Upper lobe of right lung (tissue), 1 donor: ENCODE measurements around the gene TMEM255B. TPM values are rescaled to one million over a fixed set of nuclear protein-coding genes. Genes with fewer than 3 reads are reported as not detected.

Experiments used
- ATAC-seq: fragments of 200-7000 bp; cut with Tn5 transposase; one replicate; pipeline ENCODE4 v1.9.1; 2020; ENCODE audit warnings: mild to moderate bottlenecking, moderate library complexity
- DNase-seq: peaks from one replicate; pipeline ENCODE4 v3.0.0-alpha.2; 2020
- H3K27ac ChIP-seq: fragments of 200-600 bp; one replicate; pipeline ENCODE4 v1.8.0; 2022
- H3K27me3 ChIP-seq: fragments of 200-600 bp; one replicate; pipeline ENCODE4 v1.8.0; 2022; ENCODE audit warnings: mild to moderate bottlenecking
- H3K36me3 ChIP-seq: fragments of 200-600 bp; one replicate; pipeline ENCODE4 v1.8.0; 2022
- H3K4me1 ChIP-seq: fragments of 200-600 bp; one replicate; pipeline ENCODE4 v1.8.0; 2022
- H3K4me3 ChIP-seq: fragments of 200-600 bp; one replicate; pipeline ENCODE4 v1.8.0; 2022; ENCODE audit warnings: mild to moderate bottlenecking
- H3K9me3 ChIP-seq: fragments of 200-600 bp; one replicate; pipeline ENCODE4 v1.8.0; 2022
- intact Hi-C: fragments of 100-400 bp; cut with DNase I; formaldehyde crosslinking; loops from one replicate; pipeline ENCODE4 v1.11.0; 2022
- total RNA-seq: library from RNA; stranded (reverse); fragmentation: NEBNext Ultra II Directional; extraction: Animal tissue kit (Norgen Biotek cat#: 25700); gene quantifications from one replicate; pipeline ENCODE4 v1.2.1, GENCODE V29; 2021
- TF ChIP-seq, protein P1 (sequence below): fragments of 200-600 bp; IDR thresholded peaks from one replicate; pipeline ENCODE4 v1.8.0; 2022; ENCODE audit warnings: antibody characterized with exemption
- donor health status: DM: no; HTN: yes; CAD: no; lungs with severe emphysema.

TMEM255B gene
- total RNA-seq, 1 donor from 2014 or later = 43.6 TPM

DNA sequence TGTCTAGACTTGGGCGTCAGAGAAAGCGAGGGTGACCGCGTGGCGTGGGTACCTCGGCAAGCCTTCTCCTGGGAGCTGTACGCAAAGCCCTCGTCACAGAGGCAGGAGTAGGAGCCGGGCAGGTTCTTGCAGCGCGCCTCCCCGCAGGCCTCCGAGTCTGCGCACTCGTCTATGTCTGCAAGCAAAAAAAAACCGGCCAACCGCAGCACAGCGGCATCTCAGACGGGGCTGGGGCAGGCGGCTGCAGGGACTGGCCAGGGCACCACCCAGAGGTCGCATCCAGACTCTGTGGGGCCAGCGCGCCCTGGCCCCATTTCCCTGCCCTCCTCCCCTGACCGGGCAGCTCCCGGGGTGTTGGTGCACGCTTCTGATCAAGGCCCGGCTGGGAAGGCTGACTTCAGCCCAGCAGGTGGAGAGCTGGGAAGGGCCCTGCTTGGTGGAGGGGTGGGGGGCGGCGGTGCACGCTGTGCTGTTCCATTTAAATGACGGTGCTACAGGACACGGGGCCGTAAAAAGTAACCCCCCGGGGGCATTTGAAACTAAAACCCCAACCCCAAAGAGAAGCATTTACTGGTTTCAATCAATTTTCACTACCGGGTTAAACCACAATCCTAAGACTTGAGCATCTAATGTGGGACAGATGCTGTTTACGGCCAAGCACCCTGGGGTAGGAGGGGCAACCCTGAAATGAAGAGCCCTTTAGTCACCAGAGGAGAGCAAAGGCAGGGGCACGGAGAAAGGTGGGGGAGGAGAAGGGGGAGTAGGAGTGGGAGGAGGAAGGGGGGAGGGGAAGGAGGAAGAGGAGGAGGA is 76.6 kb downstream of the TMEM255B start:
- Histone ChIP-seq H3K4me3 (no peak overlapping the region), H3K9me3 (no peaks in the 10 kb centered on the region), H3K4me1 (peaks cover 33% of the 10 kb centered on the region), H3K36me3 (peaks cover 16% of the 10 kb centered on the region), H3K27me3 (no peaks in the 10 kb centered on the region), H3K27ac (no peak overlapping the region)
- no peak for DNase-seq
- no peak for ATAC-seq
- TF ChIP-seq, protein P1, sequence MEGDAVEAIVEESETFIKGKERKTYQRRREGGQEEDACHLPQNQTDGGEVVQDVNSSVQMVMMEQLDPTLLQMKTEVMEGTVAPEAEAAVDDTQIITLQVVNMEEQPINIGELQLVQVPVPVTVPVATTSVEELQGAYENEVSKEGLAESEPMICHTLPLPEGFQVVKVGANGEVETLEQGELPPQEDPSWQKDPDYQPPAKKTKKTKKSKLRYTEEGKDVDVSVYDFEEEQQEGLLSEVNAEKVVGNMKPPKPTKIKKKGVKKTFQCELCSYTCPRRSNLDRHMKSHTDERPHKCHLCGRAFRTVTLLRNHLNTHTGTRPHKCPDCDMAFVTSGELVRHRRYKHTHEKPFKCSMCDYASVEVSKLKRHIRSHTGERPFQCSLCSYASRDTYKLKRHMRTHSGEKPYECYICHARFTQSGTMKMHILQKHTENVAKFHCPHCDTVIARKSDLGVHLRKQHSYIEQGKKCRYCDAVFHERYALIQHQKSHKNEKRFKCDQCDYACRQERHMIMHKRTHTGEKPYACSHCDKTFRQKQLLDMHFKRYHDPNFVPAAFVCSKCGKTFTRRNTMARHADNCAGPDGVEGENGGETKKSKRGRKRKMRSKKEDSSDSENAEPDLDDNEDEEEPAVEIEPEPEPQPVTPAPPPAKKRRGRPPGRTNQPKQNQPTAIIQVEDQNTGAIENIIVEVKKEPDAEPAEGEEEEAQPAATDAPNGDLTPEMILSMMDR = no peak
- intact Hi-C loops = no loop called here

DNA sequence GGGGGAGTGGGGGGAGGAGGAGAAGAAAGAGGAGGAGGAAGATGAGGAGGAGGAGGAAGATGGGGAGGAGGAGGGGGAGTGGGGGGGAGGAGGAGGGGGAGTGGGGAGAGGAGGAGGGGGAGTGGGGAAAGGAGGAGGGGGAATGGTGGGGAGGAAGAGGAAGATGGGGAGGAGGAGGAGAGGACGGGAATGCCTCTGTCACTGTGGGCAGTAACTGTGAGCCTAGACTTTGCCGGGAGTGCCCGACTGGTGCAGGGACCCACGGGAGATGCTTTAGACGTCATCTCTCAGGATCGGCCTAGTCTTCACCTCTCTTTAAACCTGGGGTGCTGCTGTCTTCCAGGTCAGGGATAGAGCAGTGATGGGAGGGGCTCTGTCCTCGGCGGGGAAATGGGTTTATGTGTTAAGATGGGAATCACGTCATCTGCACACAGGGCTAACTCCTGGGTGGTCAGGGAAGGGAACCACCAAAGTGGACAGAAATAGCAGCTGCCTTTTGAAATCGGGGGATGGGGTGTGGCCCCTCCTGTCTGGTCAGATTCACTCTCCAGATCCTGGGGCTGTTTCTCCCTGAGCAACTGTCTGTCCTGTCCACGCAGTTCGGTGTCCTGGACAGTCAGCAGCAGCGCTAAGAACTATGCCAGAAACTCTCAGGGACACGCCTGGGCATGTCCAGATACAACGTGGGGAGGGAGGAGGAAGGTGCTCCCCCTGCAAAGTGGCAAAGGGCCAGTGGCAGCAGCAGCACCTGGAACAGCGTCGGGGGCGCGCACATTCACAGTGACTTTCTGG is 77.9 kb downstream of the TMEM255B start:
- ATAC-seq (peak; percentile 45), DNase-seq (no peak)
- Histone ChIP-seq H3K9me3 (no peaks in the 10 kb centered on the region), H3K27me3 (no peaks in the 10 kb centered on the region), H3K36me3 (peaks cover 16% of the 10 kb centered on the region), H3K27ac (peak overlapping the region; percentile 82), H3K4me1 (peaks cover 37% of the 10 kb centered on the region), H3K4me3 (no peak overlapping the region)
- TF ChIP-seq, protein P1 = no peak
- intact Hi-C loops = no loop called here

DNA sequence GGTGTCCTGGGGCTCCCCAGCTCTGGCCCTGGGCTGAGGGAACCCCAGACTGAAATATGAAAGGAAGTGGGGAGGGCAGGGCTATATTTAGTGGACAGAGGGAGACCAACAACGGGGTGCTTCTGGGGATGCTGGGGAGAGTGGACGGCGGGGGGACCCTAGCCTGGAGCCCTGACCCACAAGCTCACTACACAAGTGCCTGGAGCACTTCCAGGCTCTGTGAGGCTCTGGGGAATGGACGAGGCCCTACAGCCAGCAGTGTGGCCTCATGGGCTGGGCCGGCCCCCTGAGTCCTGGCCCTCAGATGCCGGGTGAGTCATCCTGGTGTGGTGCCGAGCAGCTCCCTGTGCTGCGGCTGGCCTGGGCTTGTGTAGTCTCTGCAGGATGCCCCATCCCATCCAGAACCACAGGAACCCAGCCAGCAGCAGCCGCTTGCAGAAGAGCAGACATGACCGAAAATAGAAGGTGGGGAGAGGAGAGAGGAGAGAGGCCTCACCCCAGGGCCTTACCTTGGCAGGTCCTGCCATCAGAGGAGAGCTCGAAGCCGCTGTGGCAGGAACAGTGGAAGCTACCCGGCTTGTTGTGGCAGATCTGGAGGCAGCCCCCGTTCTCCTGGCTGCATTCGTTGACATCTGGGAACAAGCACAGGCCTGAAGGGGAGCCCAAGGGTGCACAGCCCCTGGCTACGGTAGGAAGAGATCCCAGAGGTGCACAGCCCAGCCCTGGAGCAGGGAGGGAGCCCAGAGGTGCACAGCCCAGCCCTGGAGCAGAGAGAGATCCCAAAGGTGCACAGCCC is 78.7 kb downstream of the TMEM255B start:
- peak overlapping the region; percentile 82 for H3K27ac ChIP-seq
- H3K4me3 ChIP-seq = peak overlapping the region; percentile 21
- intact Hi-C loops = no loop called here
- no peaks in the 10 kb centered on the region for H3K9me3 ChIP-seq
- TF ChIP-seq, protein P1 = no peak
- peaks cover 8% of the 10 kb centered on the region for H3K36me3 ChIP-seq
- H3K27me3 ChIP-seq = no peaks in the 10 kb centered on the region
- peaks cover 37% of the 10 kb centered on the region for H3K4me1 ChIP-seq
- DNase-seq = peak; percentile 89
- ATAC-seq = peak; percentile 91

DNA sequence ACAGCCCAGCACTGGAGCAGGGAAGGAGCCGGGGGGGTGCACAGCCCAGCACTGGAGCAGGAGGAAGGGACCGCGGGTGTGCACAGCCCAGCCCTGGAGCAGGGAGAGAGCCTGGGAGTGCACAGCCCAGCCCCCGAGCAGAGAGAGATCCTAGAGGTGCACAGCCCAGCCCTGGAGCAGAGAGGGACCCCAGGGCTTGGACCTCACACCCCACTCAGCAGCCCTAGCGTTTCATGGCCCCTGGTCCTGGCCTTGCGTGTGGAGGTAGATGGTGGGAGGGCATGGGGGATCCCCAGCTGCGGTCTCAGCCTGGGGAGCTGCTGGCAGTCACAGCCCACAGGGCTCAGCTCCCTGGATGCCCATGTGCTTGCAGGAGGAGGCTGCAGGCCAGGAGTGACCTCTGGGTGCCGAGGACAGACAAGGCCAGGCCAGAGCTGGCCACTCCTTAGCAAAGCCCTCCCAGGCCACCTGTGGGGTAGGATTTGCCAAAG is 79.7 kb downstream of the TMEM255B start:
- no peak for ATAC-seq

More for the DNA sequence above, 79.7 kb downstream of the TMEM255B start:
- peak overlapping the region; percentile 24 for H3K27ac ChIP-seq
- no peak for DNase-seq
- intact Hi-C loops = no loop called here
- H3K9me3 ChIP-seq = no peaks in the 10 kb centered on the region
- H3K27me3 ChIP-seq = no peaks in the 10 kb centered on the region
- H3K36me3 ChIP-seq = peaks cover 7% of the 10 kb centered on the region
- H3K4me1 ChIP-seq = peaks cover 37% of the 10 kb centered on the region
- TF ChIP-seq, protein P1 = no peak
- H3K4me3 ChIP-seq = peak overlapping the region; percentile 5
